Right ventricle myocardium superior (tissue), 1 donor: ENCODE measurements around the gene LRRC7. TPM values are rescaled to one million over a fixed set of nuclear protein-coding genes. Genes with fewer than 3 reads are reported as not detected.

ENCODE experiments used
- ATAC-seq: fragments of 200-7000 bp; cut with Tn5 transposase; one replicate; pipeline ENCODE4 v1.9.1; 2020; ENCODE audit warnings: mild to moderate bottlenecking; ENCODE audit not compliant: poor library complexity
- DNase-seq: peaks from one replicate; pipeline ENCODE4 v3.0.0-alpha.2; 2020
- intact Hi-C: fragments of 100-400 bp; cut with DNase I; formaldehyde crosslinking; loops from one replicate; pipeline ENCODE4 v1.11.2; 2022
- long read RNA-seq: library from polyadenylated mRNA; unstranded; transcript quantifications from one replicate; pipeline ENCODE4 v2.0.0, GENCODE V29; 2021
- total RNA-seq: library from RNA; stranded (reverse); fragmentation: NEBNext Ultra II Directional; extraction: Animal tissue kit (Norgen Biotek cat#: 25700); gene quantifications from one replicate; pipeline ENCODE4 v1.2.1, GENCODE V29; 2021
- donor health status: DM: no; HTN: yes; CAD: no; lungs with severe emphysema.

Gene LRRC7
- 3.0 TPM for total RNA-seq
- long read RNA-seq, transcript LRRC7-203 (8 exons, 2,375 nt), result major isoform, 5 of 6 reads
- long read RNA-seq, partial matches to known transcripts, result 0 of 6 reads
- long read RNA-seq, other reads (novel, unspliced or antisense), result 1 of 6 reads

- intact Hi-C loops, result no loop called here
- peak; percentile 77 for ATAC-seq
- peak; percentile 40 for DNase-seq
Measured at GRCh38 chr1:69567652-69568420, at the start of gene LRRC7. Gene LRRC7, plus strand, starts transcription at chr1:69567922. Its CDS starts 718 bp downstream, at chr1:69568640.

- no peak for DNase-seq
- ATAC-seq, result no peak
- intact Hi-C loops, result no loop called here
Measured at GRCh38 chr1:69519006-69519405, 48.7 kb upstream of the LRRC7 start.

DNA sequence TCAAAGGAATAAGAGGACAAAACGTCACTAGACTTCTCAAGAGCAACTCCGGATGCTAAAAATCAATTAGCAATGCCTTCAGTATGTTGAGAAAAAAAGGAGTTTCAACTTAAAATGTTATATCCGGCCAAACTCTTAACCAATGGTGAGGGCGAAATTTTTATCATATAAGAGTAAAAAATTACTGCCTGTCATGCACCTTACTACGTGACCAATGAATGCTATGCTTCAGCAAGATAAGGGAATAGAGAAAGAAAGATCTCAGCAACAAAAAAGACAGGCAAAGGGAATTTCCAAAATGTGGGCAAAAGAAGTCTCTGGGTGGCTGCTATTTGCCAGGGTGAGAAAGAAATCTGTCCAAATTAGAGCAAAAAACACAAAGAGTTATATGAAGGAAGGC is 47.4 kb upstream of the LRRC7 start:
- no peak for DNase-seq
- intact Hi-C loops, result no loop called here
- no peak for ATAC-seq

GRCh38 chr1:69523032-69523431 is 44.7 kb upstream of the LRRC7 start:
- DNase-seq (no peak), ATAC-seq (no peak)
- intact Hi-C loops, result no loop called here

- intact Hi-C loops, result no loop called here
- no peak for DNase-seq
- no peak for ATAC-seq
Measured at GRCh38 chr1:69523461-69523860, 44.3 kb upstream of the LRRC7 start.

DNA sequence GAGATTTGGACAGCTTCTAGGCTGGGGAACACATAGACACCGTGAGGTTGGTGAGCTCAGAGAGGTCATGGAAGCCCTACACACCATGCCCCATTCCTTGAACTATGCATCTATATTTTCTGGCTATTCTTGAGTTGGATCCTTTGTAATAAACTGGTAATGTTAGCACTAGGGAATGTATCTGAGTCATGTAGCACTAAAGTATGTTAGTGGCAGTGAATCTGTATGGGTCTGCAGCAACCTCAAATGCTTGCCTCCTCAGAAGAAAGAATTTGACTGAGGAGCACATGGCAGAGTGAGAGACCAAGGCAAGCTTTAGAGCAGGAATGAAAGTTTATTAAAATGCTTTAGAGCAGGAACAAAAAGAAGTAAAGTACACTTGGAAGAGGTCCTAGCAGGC is 43.7 kb upstream of the LRRC7 start:
- no peak for ATAC-seq
- no peak for DNase-seq
- intact Hi-C loops, result no loop called here

DNA sequence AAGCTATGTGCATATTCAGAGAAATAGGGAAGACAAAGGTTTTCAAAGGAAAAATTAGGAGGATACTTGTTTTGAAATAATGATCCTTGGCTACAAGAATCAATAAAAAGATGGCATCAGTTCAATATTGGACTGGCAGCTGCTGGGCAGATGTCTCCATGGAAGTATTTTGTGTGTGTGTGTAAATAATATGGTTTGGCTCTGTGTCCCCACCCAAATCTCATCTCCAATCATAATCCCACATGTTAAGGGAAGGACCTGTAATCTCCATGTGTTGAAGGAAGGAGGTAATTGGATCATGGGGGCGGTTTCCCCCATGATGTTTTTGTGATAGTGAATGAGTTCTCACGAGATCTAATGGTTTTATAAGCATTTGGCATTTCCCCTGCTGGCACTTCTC is 40.4 kb upstream of the LRRC7 start:
- intact Hi-C loops, result no loop called here
- ATAC-seq (no peak), DNase-seq (no peak)

- no peak for ATAC-seq
- intact Hi-C loops, result no loop called here
Measured at GRCh38 chr1:69528376-69528775, 39.3 kb upstream of the LRRC7 start.

DNA sequence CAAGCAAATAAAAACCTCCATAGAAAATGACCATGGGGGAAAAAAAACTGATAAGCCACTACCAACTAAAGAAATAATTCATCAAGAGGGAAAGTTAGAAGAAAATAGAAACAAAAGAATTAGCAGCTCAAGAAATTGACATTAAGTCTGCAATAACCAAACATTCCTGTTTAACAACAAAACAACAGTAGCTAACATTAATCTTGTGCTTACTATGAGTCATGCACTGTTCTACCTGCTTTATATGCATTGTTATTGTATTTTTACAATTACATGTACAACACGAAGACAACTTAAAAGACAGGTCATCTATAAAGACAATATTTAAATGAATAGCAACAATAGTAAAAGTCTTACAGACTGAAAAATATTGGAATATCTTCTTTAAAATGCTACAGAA is 34.4 kb upstream of the LRRC7 start:
- ATAC-seq (no peak), DNase-seq (no peak)
- intact Hi-C loops, result no loop called here

More at GRCh38 chr1:69528376-69528775, 39.3 kb upstream of the LRRC7 start:
- no peak for DNase-seq

DNA sequence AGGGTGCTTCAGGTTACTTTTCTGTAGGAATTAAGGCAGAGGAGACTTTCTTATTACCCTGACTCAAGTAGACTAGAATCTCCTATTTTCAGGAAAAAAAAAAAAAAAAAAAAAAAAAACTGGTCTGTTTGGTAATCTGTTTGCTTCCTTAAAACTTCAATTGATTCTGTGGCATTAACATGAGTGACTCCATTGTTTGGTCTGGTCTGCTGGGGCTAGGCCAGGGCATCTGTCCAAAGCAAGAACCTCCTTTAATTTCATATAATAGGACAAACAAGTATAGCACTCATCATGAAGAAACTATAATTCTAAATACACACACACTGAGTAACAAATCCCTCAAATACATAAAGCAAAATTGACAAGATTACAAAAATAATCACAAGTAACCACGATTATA is 32.9 kb upstream of the LRRC7 start:
- DNase-seq, result no peak
- intact Hi-C loops, result no loop called here
- no peak for ATAC-seq

- intact Hi-C loops, result no loop called here
- DNase-seq, result no peak
- ATAC-seq, result no peak
Measured at GRCh38 chr1:69535490-69535889, 32.2 kb upstream of the LRRC7 start.

DNA sequence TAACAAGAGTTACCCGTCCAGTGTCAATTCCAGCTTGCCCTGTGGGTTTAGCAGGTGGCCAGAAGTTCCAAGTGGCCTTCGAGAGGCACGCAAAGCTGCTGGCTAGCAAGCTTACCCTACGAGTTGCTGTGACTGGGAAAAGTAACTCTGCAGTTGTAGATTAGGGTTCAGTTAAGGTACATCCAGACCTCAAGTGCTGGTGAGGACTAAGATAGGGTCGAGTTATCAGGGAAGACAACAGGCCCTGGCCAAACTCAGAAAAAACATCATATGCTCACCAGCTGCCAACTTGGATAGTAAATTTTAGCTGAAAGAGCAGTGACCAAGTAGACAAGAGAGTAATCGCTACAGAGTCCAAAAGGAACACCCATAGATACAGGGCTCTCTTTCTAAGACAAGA is 27.7 kb upstream of the LRRC7 start:
- intact Hi-C loops, result no loop called here
- DNase-seq (no peak), ATAC-seq (no peak)

- DNase-seq, result no peak
- intact Hi-C loops, result no loop called here
- no peak for ATAC-seq
Measured at GRCh38 chr1:69551476-69552324, 16.0 kb upstream of the LRRC7 start.

GRCh38 chr1:69553726-69554125 is 14.0 kb upstream of the LRRC7 start:
- no peak for ATAC-seq
- intact Hi-C loops, result no loop called here
- no peak for DNase-seq

GRCh38 chr1:69568421-69569174 is 876 bp downstream of the LRRC7 start:
- intact Hi-C loops, result no loop called here
- peak; percentile 35 for ATAC-seq
- no peak for DNase-seq

- DNase-seq (no peak), ATAC-seq (no peak)
- intact Hi-C loops, result no loop called here
Measured at GRCh38 chr1:69569175-69569541, 1.4 kb downstream of the LRRC7 start.

- no peak for ATAC-seq
- no peak for DNase-seq
- intact Hi-C loops, result no loop called here
Measured at GRCh38 chr1:69569576-69570328, 2.0 kb downstream of the LRRC7 start.

DNA sequence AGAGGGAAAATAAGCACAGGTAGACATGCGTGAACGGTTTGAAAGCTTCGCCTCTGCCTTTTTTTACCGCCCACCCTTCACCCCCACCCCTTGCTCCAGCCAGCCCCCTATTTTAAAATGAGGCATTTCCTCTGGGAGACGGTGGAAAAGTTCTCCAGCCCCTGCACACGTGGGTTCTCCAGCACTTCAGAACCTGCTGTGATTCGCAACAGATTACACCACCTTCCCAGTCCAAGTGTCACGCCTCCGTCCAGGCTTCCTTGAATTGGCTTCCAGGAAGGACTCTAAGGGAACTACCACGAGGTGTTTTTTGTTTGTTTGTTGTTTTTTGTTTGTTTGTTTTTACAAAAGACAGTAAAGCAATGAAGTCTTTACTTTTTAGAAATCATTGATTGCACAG is 2.6 kb downstream of the LRRC7 start:
- ATAC-seq, result no peak
- DNase-seq, result no peak
- intact Hi-C loops, result no loop called here

GRCh38 chr1:69572921-69573320 is 5.2 kb downstream of the LRRC7 start:
- no peak for ATAC-seq
- no peak for DNase-seq
- intact Hi-C loops, result no loop called here
